HG02981 (cell line): ENCODE data around the gene HNRNPD.
"Not testable (repeated sequence)": the region's sequence is repeated elsewhere in the genome, so short reads cannot be mapped to it uniquely, and the experiment has no call there.

ENCODE experiments used
- ATAC-seq: cut with Tn5 transposase; IDR thresholded peaks from one replicate; pipeline ENCODE4 v1.9.1; 2021; ENCODE audit warnings: mild to moderate bottlenecking, moderate library complexity; ENCODE audit not compliant: unreplicated experiment

Gene HNRNPD

GRCh38 chr4:82373816-82374625 lies at the start of gene HNRNPD:
Gene HNRNPD (minus strand): TSS chr4:82373991. CDS start chr4:82373678, 313 bp downstream.
- ATAC-seq, result peak; percentile 95

- no peak for ATAC-seq
Observed at GRCh38 chr4:82422616-82423015, 48.8 kb upstream of the HNRNPD start.

- no peak for ATAC-seq
Observed at GRCh38 chr4:82421796-82422560, 48.2 kb upstream of the HNRNPD start.

GRCh38 chr4:82419451-82419850 lies 45.7 kb upstream of the HNRNPD start:
- no peak for ATAC-seq

GRCh38 chr4:82415922-82416365 lies 42.2 kb upstream of the HNRNPD start:
- no peak for ATAC-seq

- ATAC-seq, result not testable (repeated sequence)
Observed at GRCh38 chr4:82415061-82415460, 41.3 kb upstream of the HNRNPD start.

GRCh38 chr4:82403725-82404124 lies 29.9 kb upstream of the HNRNPD start:
- no peak for ATAC-seq

GRCh38 chr4:82402196-82402775 lies 28.5 kb upstream of the HNRNPD start:
- no peak for ATAC-seq

- no peak for ATAC-seq
Observed at GRCh38 chr4:82401600-82401999, 27.8 kb upstream of the HNRNPD start.

- ATAC-seq, result no peak
Observed at GRCh38 chr4:82398263-82398662, 24.5 kb upstream of the HNRNPD start.

GRCh38 chr4:82397527-82397926 lies 23.7 kb upstream of the HNRNPD start:
- no peak for ATAC-seq

- ATAC-seq, result no peak
Observed at GRCh38 chr4:82394896-82395295, 21.1 kb upstream of the HNRNPD start.

- not testable (repeated sequence) for ATAC-seq
Observed at GRCh38 chr4:82390061-82390460, 16.3 kb upstream of the HNRNPD start.

- no peak for ATAC-seq
Observed at GRCh38 chr4:82388405-82388804, 14.6 kb upstream of the HNRNPD start.

GRCh38 chr4:82386312-82386711 lies 12.5 kb upstream of the HNRNPD start:
- not testable (repeated sequence) for ATAC-seq

GRCh38 chr4:82382751-82383150 lies 9.0 kb upstream of the HNRNPD start:
- no peak for ATAC-seq

- no peak for ATAC-seq
Observed at GRCh38 chr4:82381661-82382296, 8.0 kb upstream of the HNRNPD start.

- no peak for ATAC-seq
Observed at GRCh38 chr4:82381235-82381634, 7.4 kb upstream of the HNRNPD start.

- no peak for ATAC-seq
Observed at GRCh38 chr4:82380831-82381230, 7.0 kb upstream of the HNRNPD start.

- no peak for ATAC-seq
Observed at GRCh38 chr4:82380344-82380743, 6.6 kb upstream of the HNRNPD start.

- ATAC-seq, result no peak
Observed at GRCh38 chr4:82376109-82376508, 2.3 kb upstream of the HNRNPD start.
